A673 (cell line): ENCODE results near the gene PLA2G10.
"Not testable (repeated sequence)": the region's sequence is repeated elsewhere in the genome, so short reads cannot be mapped to it uniquely, and the experiment has no call there.

Experiments used
- CTCF ChIP-seq: fragments of 300-800, 200-600 bp; sonication (generic); conservative IDR thresholded peaks from 2 replicates; pipeline ENCODE4 v1.5.1; 2017; ENCODE audit warnings: low read depth, mild to moderate bottlenecking, antibody characterized with exemption, low read length, moderate library complexity, mixed read lengths
- EZH2 ChIP-seq: fragments of 200-600 bp; sonication (generic); IDR thresholded peaks from 2 replicates; pipeline ENCODE4 v1.6.1; 2017; ENCODE audit warnings: borderline replicate concordance, low read depth, mild to moderate bottlenecking, mixed read lengths, antibody characterized with exemption, low read length; ENCODE audit not compliant: poor library complexity, severe bottlenecking

DNA sequence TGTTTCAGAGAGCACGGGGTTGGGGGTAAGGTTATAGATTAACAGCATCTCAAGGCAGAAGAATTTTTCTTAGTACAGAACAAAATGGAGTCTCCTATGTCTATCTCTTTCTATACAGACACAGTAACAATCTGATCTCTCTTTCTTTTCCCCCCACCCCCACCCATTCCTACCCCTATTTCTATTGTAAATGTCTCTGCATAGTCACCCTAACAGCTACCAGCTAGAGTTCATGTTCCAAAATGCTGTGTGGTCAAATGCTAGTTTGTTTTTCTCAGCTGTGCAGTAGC is 57.2 kb downstream of the PLA2G10 start:
- TF ChIP-seq CTCF, EZH2: not testable (repeated sequence)
